SU-DHL-6 (cell line): ENCODE results near the gene YAF2.

Experiments
- EZH2phosphoT487 ChIP-seq: fragments of 200-600 bp; sonication (generic), shearing (Covaris generic); conservative IDR thresholded peaks from 2 replicates; pipeline ENCODE4 v1.6.1; 2018; ENCODE audit warnings: mild to moderate bottlenecking, antibody characterized with exemption, low read length, moderate library complexity, mixed read lengths
- TF ChIP-seq, protein P1 (sequence below): fragments of 200-600 bp; sonication (generic); IDR thresholded peaks from one replicate; pipeline ENCODE4 v1.5.1; 2017; ENCODE audit warnings: antibody characterized with exemption, mild to moderate bottlenecking, low read length, moderate library complexity; ENCODE audit not compliant: insufficient read depth, poor library complexity, severe bottlenecking

GRCh38 chr12:42118136-42118879 is 119.7 kb downstream of the YAF2 start:
- TF ChIP-seq EZH2phosphoT487, result no peak
- TF ChIP-seq, protein P1, sequence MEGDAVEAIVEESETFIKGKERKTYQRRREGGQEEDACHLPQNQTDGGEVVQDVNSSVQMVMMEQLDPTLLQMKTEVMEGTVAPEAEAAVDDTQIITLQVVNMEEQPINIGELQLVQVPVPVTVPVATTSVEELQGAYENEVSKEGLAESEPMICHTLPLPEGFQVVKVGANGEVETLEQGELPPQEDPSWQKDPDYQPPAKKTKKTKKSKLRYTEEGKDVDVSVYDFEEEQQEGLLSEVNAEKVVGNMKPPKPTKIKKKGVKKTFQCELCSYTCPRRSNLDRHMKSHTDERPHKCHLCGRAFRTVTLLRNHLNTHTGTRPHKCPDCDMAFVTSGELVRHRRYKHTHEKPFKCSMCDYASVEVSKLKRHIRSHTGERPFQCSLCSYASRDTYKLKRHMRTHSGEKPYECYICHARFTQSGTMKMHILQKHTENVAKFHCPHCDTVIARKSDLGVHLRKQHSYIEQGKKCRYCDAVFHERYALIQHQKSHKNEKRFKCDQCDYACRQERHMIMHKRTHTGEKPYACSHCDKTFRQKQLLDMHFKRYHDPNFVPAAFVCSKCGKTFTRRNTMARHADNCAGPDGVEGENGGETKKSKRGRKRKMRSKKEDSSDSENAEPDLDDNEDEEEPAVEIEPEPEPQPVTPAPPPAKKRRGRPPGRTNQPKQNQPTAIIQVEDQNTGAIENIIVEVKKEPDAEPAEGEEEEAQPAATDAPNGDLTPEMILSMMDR, result no peak
